ENCODE results near the gene P2RY8.
"Not testable (repeated sequence)": the region's sequence is repeated elsewhere in the genome, so short reads cannot be mapped to it uniquely, and the experiment has no call there.

P2RY8 gene

GRCh38 chrX:1537031-1537715, at the start of gene P2RY8:
P2RY8 (minus strand) TSS chrX:1537185; CDS start chrX:1466558, 70,627 bp downstream.
- no peak for FAIRE-seq

GRCh38 chrX:1584237-1585011, 47.4 kb upstream of the P2RY8 start:
- no peak for FAIRE-seq

GRCh38 chrX:1582686-1583437, 45.9 kb upstream of the P2RY8 start:
- no peak for FAIRE-seq

- FAIRE-seq: no peak
These were observed 44.1 kb upstream of the P2RY8 start for GRCh38 chrX:1581132-1581531.

GRCh38 chrX:1578511-1579173, 41.7 kb upstream of the P2RY8 start:
- no peak for FAIRE-seq

GRCh38 chrX:1577845-1578244, 40.9 kb upstream of the P2RY8 start:
- no peak for FAIRE-seq

GRCh38 chrX:1576201-1576992, 39.4 kb upstream of the P2RY8 start:
- no peak for FAIRE-seq

GRCh38 chrX:1574181-1574580, 37.2 kb upstream of the P2RY8 start:
- FAIRE-seq: not testable (repeated sequence)

- no peak for FAIRE-seq
These were observed 28.0 kb upstream of the P2RY8 start for GRCh38 chrX:1564750-1565683.

GRCh38 chrX:1564077-1564476, 27.1 kb upstream of the P2RY8 start:
- FAIRE-seq: not testable (repeated sequence)

GRCh38 chrX:1561164-1561563, 24.2 kb upstream of the P2RY8 start:
- FAIRE-seq: no peak

- no peak for FAIRE-seq
These were observed 21.9 kb upstream of the P2RY8 start for GRCh38 chrX:1558761-1559468.

GRCh38 chrX:1557442-1557841, 20.5 kb upstream of the P2RY8 start:
- not testable (repeated sequence) for FAIRE-seq

- no peak for FAIRE-seq
These were observed 18.4 kb upstream of the P2RY8 start for GRCh38 chrX:1555370-1555769.

GRCh38 chrX:1554469-1555210, 17.7 kb upstream of the P2RY8 start:
- FAIRE-seq: no peak

GRCh38 chrX:1551959-1552546, 15.1 kb upstream of the P2RY8 start:
- no peak for FAIRE-seq

GRCh38 chrX:1546691-1547251, 9.8 kb upstream of the P2RY8 start:
- FAIRE-seq: no peak

GRCh38 chrX:1545776-1546408, 8.9 kb upstream of the P2RY8 start:
- no peak for FAIRE-seq
